HS-27A (cell line): ENCODE data around the gene CTPS2.
"Not testable (repeated sequence)": the region's sequence is repeated elsewhere in the genome, so short reads cannot be mapped to it uniquely, and the experiment has no call there.

Experiments
- DNase-seq: peaks from one replicate; pipeline ENCODE4 v3.0.0-alpha.2; 2012; ENCODE audit warnings: low read depth, missing footprints

The CTPS2 gene

GRCh38 chrX:16603235-16603634 lies 109.2 kb downstream of the CTPS2 start:
- not testable (repeated sequence) for DNase-seq

GRCh38 chrX:16601885-16602284 lies 110.6 kb downstream of the CTPS2 start:
- no peak for DNase-seq

- DNase-seq: no peak
Observed at GRCh38 chrX:16594490-16594889, 118.0 kb downstream of the CTPS2 start.

GRCh38 chrX:16593801-16594200 lies 118.7 kb downstream of the CTPS2 start:
- no peak for DNase-seq

GRCh38 chrX:16592194-16592770 lies 120.2 kb downstream of the CTPS2 start:
- no peak for DNase-seq

- DNase-seq: no peak
Observed at GRCh38 chrX:16589826-16590225, 122.6 kb downstream of the CTPS2 start.

GRCh38 chrX:16589211-16589610 lies 123.3 kb downstream of the CTPS2 start:
- DNase-seq: no peak

- no peak for DNase-seq
Observed at GRCh38 chrX:16588266-16588665, 124.2 kb downstream of the CTPS2 start.

- no peak for DNase-seq
Observed at GRCh38 chrX:16587836-16588235, 124.6 kb downstream of the CTPS2 start.

GRCh38 chrX:16586377-16587112 lies 125.9 kb downstream of the CTPS2 start:
- no peak for DNase-seq

- DNase-seq: no peak
Observed at GRCh38 chrX:16585486-16586376, 126.7 kb downstream of the CTPS2 start.

GRCh38 chrX:16580004-16580797 lies 132.3 kb downstream of the CTPS2 start:
- not testable (repeated sequence) for DNase-seq

- DNase-seq: no peak
Observed at GRCh38 chrX:16579517-16579916, 133.0 kb downstream of the CTPS2 start.

- no peak for DNase-seq
Observed at GRCh38 chrX:16578218-16578617, 134.3 kb downstream of the CTPS2 start.

- DNase-seq: no peak
Observed at GRCh38 chrX:16577483-16578029, 134.9 kb downstream of the CTPS2 start.

GRCh38 chrX:16575388-16575787 lies 137.1 kb downstream of the CTPS2 start:
- DNase-seq: not testable (repeated sequence)

- DNase-seq: no peak
Observed at GRCh38 chrX:16573781-16574180, 138.7 kb downstream of the CTPS2 start.

- no peak for DNase-seq
Observed at GRCh38 chrX:16567681-16568080, 144.8 kb downstream of the CTPS2 start.

- DNase-seq: no peak
Observed at GRCh38 chrX:16566571-16566970, 145.9 kb downstream of the CTPS2 start.

GRCh38 chrX:16560173-16560572 lies 152.3 kb downstream of the CTPS2 start:
- DNase-seq: no peak

- no peak for DNase-seq
Observed at GRCh38 chrX:16559206-16559619, 153.3 kb downstream of the CTPS2 start.

- DNase-seq: no peak
Observed at GRCh38 chrX:16558489-16558888, 154.0 kb downstream of the CTPS2 start.
